Choroid plexus epithelial cell (primary cell): ENCODE results near the gene PMEPA1.

Experiments used
- DNase-seq: peaks from one replicate; pipeline ENCODE4 v3.0.0-alpha.2; 2010; ENCODE audit warnings: low read depth
- H3K4me3 ChIP-seq: 2 replicates; pipeline ENCODE4 v1.5.1; 2011; ENCODE audit warnings: low read depth, mild to moderate bottlenecking, control low read depth, low read length, moderate library complexity
- TF ChIP-seq, protein P1 (sequence below): conservative IDR thresholded peaks from 2 replicates; pipeline ENCODE4 v1.5.1; 2011; ENCODE audit warnings: low read depth, mild to moderate bottlenecking, control low read depth, inconsistent platforms, low read length, moderate library complexity

Gene PMEPA1

DNA sequence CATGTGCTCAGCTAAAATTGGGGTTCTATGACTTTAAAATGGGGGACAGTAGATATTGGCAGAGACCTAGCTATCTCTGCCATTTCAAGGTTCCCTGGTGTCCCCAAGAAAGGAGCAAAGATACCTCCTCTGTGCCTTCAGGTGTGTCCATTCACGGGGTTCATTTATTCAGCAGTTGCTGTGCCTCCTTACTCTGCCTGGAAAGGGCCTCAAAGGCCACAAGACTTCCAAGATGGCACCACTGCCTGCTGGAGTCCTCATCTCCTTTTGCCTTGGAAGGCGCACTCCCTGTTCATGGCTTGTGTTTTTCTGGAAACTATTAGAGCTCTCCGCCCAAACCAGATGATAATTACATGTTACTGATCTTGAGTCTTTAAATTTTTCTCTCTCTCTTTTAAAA, 85.7 kb downstream of the PMEPA1 start:
- no peak overlapping the region for H3K4me3 ChIP-seq
- TF ChIP-seq, protein P1, sequence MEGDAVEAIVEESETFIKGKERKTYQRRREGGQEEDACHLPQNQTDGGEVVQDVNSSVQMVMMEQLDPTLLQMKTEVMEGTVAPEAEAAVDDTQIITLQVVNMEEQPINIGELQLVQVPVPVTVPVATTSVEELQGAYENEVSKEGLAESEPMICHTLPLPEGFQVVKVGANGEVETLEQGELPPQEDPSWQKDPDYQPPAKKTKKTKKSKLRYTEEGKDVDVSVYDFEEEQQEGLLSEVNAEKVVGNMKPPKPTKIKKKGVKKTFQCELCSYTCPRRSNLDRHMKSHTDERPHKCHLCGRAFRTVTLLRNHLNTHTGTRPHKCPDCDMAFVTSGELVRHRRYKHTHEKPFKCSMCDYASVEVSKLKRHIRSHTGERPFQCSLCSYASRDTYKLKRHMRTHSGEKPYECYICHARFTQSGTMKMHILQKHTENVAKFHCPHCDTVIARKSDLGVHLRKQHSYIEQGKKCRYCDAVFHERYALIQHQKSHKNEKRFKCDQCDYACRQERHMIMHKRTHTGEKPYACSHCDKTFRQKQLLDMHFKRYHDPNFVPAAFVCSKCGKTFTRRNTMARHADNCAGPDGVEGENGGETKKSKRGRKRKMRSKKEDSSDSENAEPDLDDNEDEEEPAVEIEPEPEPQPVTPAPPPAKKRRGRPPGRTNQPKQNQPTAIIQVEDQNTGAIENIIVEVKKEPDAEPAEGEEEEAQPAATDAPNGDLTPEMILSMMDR, result no peak
- DNase-seq, result no peak

DNA sequence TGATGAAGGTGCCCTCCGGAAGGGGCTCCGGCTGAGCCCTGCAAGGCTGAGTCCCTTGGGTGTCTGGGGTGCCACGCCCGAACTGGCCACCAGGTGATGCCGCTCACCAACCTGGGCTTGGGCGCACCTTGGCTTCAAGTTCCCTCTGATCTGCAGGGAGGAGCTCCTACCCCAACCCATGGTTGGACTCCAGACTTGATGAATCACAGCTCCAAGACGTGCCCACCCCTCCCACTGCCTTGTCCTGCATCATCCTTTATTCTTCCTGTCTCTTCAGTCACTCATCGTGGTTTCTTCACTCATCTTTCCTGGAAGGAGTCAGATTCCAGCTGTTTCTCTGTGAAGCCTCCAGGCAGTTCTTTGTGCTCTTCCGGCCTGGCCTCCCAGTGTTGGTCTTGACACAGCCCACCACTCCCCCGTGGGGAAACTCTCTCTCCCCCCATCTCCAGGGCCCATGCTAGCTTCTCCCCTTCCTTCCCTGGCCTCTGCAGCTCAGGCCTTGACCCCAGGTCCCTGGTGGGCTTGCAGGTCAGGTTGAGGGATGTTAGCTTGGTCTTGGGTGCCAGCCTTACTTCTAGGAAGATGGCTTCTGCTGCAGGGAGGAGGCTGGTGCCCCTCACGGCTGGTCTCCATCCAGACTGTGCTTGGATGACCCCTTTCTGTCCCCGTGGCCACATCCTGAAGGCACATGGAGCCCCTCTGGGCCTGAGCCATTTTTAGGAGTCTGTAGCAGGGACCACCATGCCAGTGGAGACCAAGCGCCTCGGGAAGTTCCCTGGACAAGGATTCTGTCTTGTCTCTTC, 87.0 kb downstream of the PMEPA1 start:
- TF ChIP-seq, protein P1, result peak; percentile 92
- no peak overlapping the region for H3K4me3 ChIP-seq
- DNase-seq, result peak; percentile 71

DNA sequence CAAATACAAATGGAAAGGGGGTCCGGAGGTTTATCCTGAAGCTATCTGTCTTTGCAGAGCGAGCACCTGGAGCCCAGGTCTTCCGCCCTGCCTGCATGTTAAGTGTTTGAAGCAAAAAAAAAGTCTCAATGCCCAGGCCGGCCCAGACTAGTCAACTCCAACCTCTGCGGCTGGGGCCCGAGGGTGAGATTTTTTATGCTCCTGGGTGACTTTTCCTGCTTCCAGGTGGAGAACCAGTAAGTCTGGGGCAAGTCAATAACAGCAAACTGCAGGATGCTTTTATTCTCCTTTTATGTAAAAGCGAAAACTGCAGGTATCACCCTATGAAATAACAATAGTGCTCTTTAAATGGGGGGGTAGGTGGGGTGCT, 87.6 kb downstream of the PMEPA1 start:
- no peak overlapping the region for H3K4me3 ChIP-seq
- TF ChIP-seq, protein P1, result no peak

DNA sequence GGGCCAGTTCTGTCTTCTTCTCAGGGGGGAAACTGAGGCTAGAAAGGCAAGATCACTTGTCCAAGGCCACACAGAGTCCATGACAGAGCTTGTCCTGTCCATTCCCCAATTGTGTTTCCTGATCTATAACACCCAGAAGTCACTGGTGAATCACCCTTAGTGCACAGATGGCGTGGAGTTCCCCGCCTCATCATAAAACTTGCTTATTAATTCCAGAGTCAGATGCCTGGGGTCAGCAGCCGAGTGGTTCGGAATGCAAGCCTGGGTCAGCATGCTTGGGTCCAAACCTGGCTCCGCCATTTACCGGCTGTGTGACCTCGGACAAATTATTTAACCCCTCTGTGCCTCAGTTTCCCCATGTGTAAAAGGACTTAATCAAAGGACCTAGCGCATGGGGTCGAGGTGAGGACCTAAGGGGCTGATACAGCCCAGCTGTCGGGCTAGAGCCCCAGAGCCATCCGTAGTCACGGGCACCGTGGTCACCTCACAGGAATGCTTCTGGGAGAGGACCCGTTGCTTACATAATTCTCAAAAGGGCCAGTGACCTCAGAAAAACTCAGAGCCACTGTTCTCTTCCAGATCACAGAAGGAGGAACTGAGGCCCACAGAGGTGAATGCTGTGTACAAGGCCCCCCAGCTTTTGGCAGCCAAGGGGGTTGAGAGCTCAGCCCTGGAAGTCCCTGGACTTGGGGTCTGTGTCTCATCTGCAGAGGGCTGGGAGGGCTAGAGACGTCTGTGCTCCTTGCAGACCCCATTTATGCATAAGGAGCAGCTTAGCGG, 88.2 kb downstream of the PMEPA1 start:
- no peak overlapping the region for H3K4me3 ChIP-seq
- DNase-seq, result no peak
- TF ChIP-seq, protein P1, result no peak

More for the DNA sequence above, 87.6 kb downstream of the PMEPA1 start:
- DNase-seq, result no peak

DNA sequence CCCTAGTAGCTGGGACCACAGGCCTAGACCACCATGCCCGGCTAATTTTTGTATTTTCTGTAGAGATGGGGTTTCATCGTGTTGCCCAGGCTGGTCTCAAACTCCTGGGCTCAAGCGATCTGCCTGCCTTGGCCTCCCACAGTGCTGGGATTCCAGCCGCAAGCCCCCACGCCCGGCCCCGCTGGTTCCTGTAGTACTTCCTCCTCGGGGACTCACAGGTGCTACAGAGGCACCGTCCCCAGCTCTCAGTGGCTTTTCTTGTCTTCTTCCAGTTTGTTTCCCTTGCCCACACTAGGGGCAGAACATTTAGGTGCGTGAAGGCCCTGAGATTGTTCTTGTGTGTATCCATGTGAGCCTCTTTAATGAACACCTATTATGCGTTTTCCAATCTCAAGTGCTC, 88.8 kb downstream of the PMEPA1 start:
- TF ChIP-seq, protein P1, result no peak
- no peak overlapping the region for H3K4me3 ChIP-seq
- DNase-seq, result no peak

DNA sequence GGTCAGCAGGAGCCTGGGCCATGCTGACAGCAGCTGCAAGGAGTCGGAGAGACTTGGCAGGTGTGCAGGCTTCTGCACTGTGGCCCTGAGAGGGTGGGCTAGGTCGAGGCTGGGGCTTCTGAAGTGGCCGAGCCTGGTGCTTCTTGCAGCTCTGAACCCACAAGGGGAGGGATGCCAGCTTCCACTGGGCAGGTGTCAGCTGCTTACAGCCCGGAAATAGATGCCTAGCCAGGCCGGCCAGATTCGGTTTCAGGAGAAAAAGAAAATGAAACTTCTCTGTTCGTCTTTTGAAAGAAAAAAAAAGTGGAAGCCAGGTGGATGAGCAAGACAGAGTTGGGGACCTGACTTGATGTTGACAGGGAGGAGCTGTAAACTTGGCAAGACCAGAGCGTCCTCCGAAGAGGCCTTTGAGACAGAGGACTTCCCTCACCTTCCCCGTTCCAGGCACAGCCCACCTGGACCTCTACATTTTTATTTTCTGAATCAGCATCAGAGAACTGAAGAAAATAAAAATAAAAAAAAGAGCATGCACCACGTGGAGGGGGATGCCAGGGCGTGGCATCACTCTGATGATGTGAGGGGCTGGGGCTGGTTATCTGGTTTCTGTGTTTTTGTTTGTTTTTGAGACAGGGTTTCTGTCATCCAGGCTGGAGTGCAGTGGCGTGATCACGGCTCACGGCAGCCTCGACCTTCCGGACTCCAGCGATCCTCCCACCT, 89.4 kb downstream of the PMEPA1 start, which contains the start of gene ZBP1:
TSS of gene ZBP1 (minus strand) at position 153 of the 717 bp plus-strand sequence. CDS start at position 22, 131 bp downstream.
- DNase-seq, result no peak
- TF ChIP-seq, protein P1, result no peak
- no peak within 1 kb of the TSS for H3K4me3 ChIP-seq
